Measurements from ENCODE around the gene PHKA1. TPM values are rescaled to one million over a fixed set of nuclear protein-coding genes. Genes with fewer than 3 reads are reported as not detected.
"Not testable (repeated sequence)": the region's sequence is repeated elsewhere in the genome, so short reads cannot be mapped to it uniquely, and the experiment has no call there.

Gene PHKA1
- polyA plus RNA-seq, 4 donors: 5.2 to 5.6 (median 5.4) TPM

GRCh38 chrX:72673951-72674350 lies 40.2 kb downstream of the PHKA1 start:
- not testable (repeated sequence) for DNase-seq (ENCODE audit: low read depth in 4 of 4, low spot score in 3 of 4)

GRCh38 chrX:72669508-72669907 lies 44.6 kb downstream of the PHKA1 start:
- not testable (repeated sequence) for DNase-seq (ENCODE audit: low read depth in 4 of 4, low spot score in 3 of 4)

- no peak for DNase-seq (ENCODE audit: low read depth in 4 of 4, low spot score in 3 of 4)
Observed at GRCh38 chrX:72666451-72666850, 47.7 kb downstream of the PHKA1 start.

GRCh38 chrX:72663737-72664136 lies 50.4 kb downstream of the PHKA1 start:
- no peak for DNase-seq (ENCODE audit: low read depth in 4 of 4, low spot score in 3 of 4)

GRCh38 chrX:72662020-72662747 lies 51.9 kb downstream of the PHKA1 start:
- no peak for DNase-seq (ENCODE audit: low read depth in 4 of 4, low spot score in 3 of 4)

GRCh38 chrX:72659723-72660122 lies 54.4 kb downstream of the PHKA1 start:
- no peak for DNase-seq (ENCODE audit: low read depth in 4 of 4, low spot score in 3 of 4)

- no peak for DNase-seq (ENCODE audit: low read depth in 4 of 4, low spot score in 3 of 4)
Observed at GRCh38 chrX:72652082-72652481, 62.0 kb downstream of the PHKA1 start.

- DNase-seq (ENCODE audit: low read depth in 4 of 4, low spot score in 3 of 4): no peak
Observed at GRCh38 chrX:72644946-72645345, 69.2 kb downstream of the PHKA1 start.

- DNase-seq (ENCODE audit: low read depth in 4 of 4, low spot score in 3 of 4): no peak
Observed at GRCh38 chrX:72641611-72642010, 72.5 kb downstream of the PHKA1 start.

- DNase-seq (ENCODE audit: low read depth in 4 of 4, low spot score in 3 of 4): no peak
Observed at GRCh38 chrX:72635930-72636329, 78.2 kb downstream of the PHKA1 start.

- no peak for DNase-seq (ENCODE audit: low read depth in 4 of 4, low spot score in 3 of 4)
Observed at GRCh38 chrX:72634331-72634730, 79.8 kb downstream of the PHKA1 start.

GRCh38 chrX:72630185-72630584 lies 83.9 kb downstream of the PHKA1 start:
- no peak for DNase-seq (ENCODE audit: low read depth in 4 of 4, low spot score in 3 of 4)

GRCh38 chrX:72624194-72624593 lies 89.9 kb downstream of the PHKA1 start:
- no peak for DNase-seq (ENCODE audit: low read depth in 4 of 4, low spot score in 3 of 4)

GRCh38 chrX:72621625-72622485 lies 92.3 kb downstream of the PHKA1 start:
- DNase-seq (ENCODE audit: low read depth in 4 of 4, low spot score in 3 of 4): no peak

GRCh38 chrX:72621163-72621562 lies 92.9 kb downstream of the PHKA1 start:
- no peak for DNase-seq (ENCODE audit: low read depth in 4 of 4, low spot score in 3 of 4)

- DNase-seq (ENCODE audit: low read depth in 4 of 4, low spot score in 3 of 4): no peak
Observed at GRCh38 chrX:72620550-72621145, 93.5 kb downstream of the PHKA1 start.

GRCh38 chrX:72609313-72609712 lies 104.8 kb downstream of the PHKA1 start:
- no peak for DNase-seq (ENCODE audit: low read depth in 4 of 4, low spot score in 3 of 4)

- DNase-seq (ENCODE audit: low read depth in 4 of 4, low spot score in 3 of 4): no peak
Observed at GRCh38 chrX:72604705-72605104, 109.4 kb downstream of the PHKA1 start.

GRCh38 chrX:72604112-72604511 lies 110.0 kb downstream of the PHKA1 start:
- no peak for DNase-seq (ENCODE audit: low read depth in 4 of 4, low spot score in 3 of 4)

GRCh38 chrX:72591038-72591437 lies 123.1 kb downstream of the PHKA1 start:
- DNase-seq (ENCODE audit: low read depth in 4 of 4, low spot score in 3 of 4): not testable (repeated sequence)

- no peak for DNase-seq (ENCODE audit: low read depth in 4 of 4, low spot score in 3 of 4)
Observed at GRCh38 chrX:72584163-72584562, 129.9 kb downstream of the PHKA1 start.
